NCI-H446 (cell line): ENCODE results near the gene HHEX.
"Not testable (repeated sequence)": the region's sequence is repeated elsewhere in the genome, so short reads cannot be mapped to it uniquely, and the experiment has no call there.

Experiments
- DNase-seq, 2 experiments: peaks; one replicate each; lab custom pipeline; 2025; lab: John Stamatoyannopoulos, UW

Gene HHEX

GRCh38 chr10:92689663-92690210 is at the start of gene HHEX:
HHEX (plus strand) TSS chr10:92689955; CDS start chr10:92689987, 32 bp downstream.
- peak in 1 of 2 experiments; percentile 59 for DNase-seq

- no peak for DNase-seq
These were observed 49.6 kb upstream of the HHEX start for GRCh38 chr10:92640107-92640506.

GRCh38 chr10:92641492-92641891 is 48.3 kb upstream of the HHEX start:
- no peak for DNase-seq

- no peak for DNase-seq
These were observed 44.8 kb upstream of the HHEX start for GRCh38 chr10:92644921-92645320.

- DNase-seq = not testable (repeated sequence)
These were observed 38.9 kb upstream of the HHEX start for GRCh38 chr10:92650864-92651263.

GRCh38 chr10:92655426-92655825 is 34.3 kb upstream of the HHEX start:
- no peak for DNase-seq

GRCh38 chr10:92656266-92656961 is 33.3 kb upstream of the HHEX start:
- DNase-seq = no peak

GRCh38 chr10:92657024-92657423 is 32.7 kb upstream of the HHEX start:
- DNase-seq = no peak

- no peak for DNase-seq
These were observed 26.9 kb upstream of the HHEX start for GRCh38 chr10:92662848-92663247.

GRCh38 chr10:92664322-92664721 is 25.4 kb upstream of the HHEX start:
- no peak for DNase-seq

- DNase-seq = no peak
These were observed 22.7 kb upstream of the HHEX start for GRCh38 chr10:92667078-92667477.

- no peak for DNase-seq
These were observed 12.0 kb upstream of the HHEX start for GRCh38 chr10:92677708-92678107.

GRCh38 chr10:92678206-92678605 is 11.5 kb upstream of the HHEX start:
- no peak for DNase-seq

GRCh38 chr10:92681306-92681834 is 8.4 kb upstream of the HHEX start:
- DNase-seq = no peak

GRCh38 chr10:92688573-92688926 is 1.2 kb upstream of the HHEX start:
- DNase-seq = no peak

GRCh38 chr10:92688927-92689662 is 660 bp upstream of the HHEX start:
- DNase-seq = no peak

GRCh38 chr10:92690211-92690914 is 608 bp downstream of the HHEX start:
- no peak for DNase-seq

GRCh38 chr10:92690915-92691590 is 1.3 kb downstream of the HHEX start:
- DNase-seq = no peak

GRCh38 chr10:92691591-92692079 is 1.9 kb downstream of the HHEX start:
- no peak for DNase-seq

GRCh38 chr10:92692080-92692671 is 2.4 kb downstream of the HHEX start:
- DNase-seq = no peak
